NOMO-1 (cell line): ENCODE results near the gene ANGEL2.
A peak's percentile ranks its signal among the peaks of the same experiment; 100 is the strongest.

Experiments
- DNase-seq, 2 experiments: peaks; one replicate each; lab custom pipeline; 2025; ENCODE audit not compliant: unreplicated experiment in 2 of 2; lab: John Stamatoyannopoulos, UW

Gene ANGEL2

GRCh38 chr1:212954514-212954913 lies 61.2 kb downstream of the ANGEL2 start:
- no peak for DNase-seq

- DNase-seq: no peak
Observed at GRCh38 chr1:212953321-212953720, 62.3 kb downstream of the ANGEL2 start.

GRCh38 chr1:212952641-212952976 lies 63.1 kb downstream of the ANGEL2 start:
- DNase-seq: no peak

DNA sequence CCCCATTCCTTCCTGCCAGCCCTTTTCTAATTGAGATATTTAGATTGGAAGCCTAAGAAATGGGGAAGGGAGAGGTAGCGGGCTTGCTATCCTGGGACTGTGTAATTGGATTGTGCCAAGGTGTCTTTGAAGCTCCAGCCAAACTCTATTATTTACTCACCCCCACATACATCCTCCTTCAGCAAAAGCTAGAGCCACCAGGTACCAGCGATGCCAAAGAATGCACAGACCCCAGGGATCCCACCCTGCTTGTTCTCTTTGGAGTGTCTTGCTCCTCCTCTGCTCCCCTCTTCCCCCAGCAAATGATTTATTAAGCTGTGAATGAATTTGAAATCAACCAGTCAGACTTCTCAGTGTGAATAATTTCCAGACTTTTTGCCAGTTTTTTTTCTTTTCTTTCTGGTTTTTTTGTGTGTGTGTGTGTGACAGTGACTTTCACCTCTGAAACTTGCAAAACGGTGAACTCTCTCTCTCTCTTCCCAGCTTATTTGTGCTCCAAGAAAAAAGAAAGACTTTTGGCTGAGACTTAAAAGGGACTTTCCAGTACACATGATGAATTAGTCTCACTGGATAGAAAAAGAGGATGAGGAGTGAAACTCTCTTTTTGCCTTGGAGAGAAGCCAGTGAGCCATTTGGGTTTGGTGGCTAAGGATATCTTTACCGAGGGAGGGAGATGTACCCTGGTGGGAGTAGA lies 63.6 kb downstream of the ANGEL2 start:
- DNase-seq: no peak

GRCh38 chr1:212951126-212951946 lies 64.3 kb downstream of the ANGEL2 start:
- DNase-seq: no peak

GRCh38 chr1:212950243-212951125 lies 65.2 kb downstream of the ANGEL2 start, which contains the start of gene VASH2:
TSS of gene VASH2 (plus strand) at chr1:212950541. CDS start at chr1:212951543, 1,002 bp downstream.
- peak; percentile 38 to 58 for DNase-seq

- DNase-seq: no peak
Observed at GRCh38 chr1:212949771-212950170, 65.9 kb downstream of the ANGEL2 start.

DNA sequence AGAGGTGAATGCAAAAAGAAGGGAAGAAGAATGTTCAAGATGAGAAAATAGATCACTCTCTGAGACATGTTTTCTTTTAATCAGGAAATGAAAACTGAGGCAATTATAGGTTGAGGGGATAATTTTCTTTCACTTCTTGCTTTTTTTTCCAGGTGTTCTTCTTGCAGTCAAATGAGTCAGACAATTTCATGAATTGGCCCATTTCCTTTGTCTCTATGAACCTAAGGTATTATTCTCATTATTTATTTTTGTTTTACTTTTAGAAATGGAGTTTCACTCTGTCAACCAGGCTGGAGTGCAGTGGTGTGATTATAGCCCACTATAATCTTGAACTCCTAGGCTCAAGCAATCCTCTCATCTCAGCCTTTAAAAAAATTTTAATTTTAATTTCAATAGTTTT lies 68.8 kb downstream of the ANGEL2 start:
- DNase-seq: no peak

GRCh38 chr1:212945463-212946160 lies 70.1 kb downstream of the ANGEL2 start:
- no peak for DNase-seq

DNA sequence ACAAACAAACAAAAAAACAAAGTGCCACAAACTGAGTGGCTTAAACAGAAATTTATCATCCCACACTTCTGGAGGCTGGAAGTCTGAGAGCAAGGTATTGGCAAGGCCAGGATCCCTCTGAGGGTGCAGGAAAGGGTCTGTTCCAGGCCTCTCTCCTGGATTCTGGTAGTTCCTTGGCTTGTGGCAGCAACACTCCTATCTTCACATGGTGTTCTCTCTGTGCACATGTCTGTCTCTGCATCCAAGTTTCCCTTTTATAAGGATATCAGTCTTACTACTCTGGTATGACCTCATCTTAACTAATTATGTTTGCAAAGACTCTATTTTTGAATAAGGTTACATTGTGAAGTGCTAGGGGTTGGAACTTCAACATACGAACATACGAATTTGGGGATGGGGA lies 70.6 kb downstream of the ANGEL2 start:
- DNase-seq: no peak

- DNase-seq: peak; percentile 50 to 70
Observed at GRCh38 chr1:212944229-212944901, 71.3 kb downstream of the ANGEL2 start.

- DNase-seq: no peak
Observed at GRCh38 chr1:212943393-212943710, 72.3 kb downstream of the ANGEL2 start.

DNA sequence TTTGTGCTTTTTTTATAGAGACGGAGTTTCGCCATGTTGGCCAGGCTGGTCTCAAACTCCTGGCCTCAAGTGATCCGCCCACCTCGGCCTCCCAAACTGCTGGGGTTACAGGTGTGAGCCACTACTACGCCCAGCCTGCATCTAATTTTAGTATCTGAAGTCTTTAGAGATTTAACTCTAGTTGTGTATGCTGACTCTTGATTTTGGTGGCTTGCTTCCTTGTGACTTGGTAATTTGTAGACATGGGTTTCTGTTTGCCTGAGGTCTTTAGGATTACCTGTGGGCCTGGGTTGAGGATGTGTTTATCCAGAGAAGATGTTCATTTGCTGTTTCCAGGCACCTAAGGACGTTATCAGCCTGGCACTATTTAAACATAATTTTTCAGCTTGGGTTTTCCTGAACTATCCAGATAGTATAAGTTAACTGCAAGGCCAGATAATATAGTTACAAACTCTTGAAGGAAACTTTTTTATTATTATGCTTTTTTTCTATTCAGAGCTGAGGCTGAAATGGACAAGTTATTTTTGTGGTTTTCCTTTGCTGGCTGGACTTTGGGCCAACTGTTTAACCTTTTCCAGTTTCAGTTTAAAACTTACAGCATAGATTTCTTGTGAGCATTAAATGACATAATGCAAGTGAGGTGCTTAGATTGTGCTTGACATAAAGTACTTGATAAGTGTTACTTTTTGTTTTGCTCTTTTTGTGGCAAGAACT lies 72.8 kb downstream of the ANGEL2 start:
- no peak for DNase-seq
